HepG2 (cell line): ENCODE measurements around the gene SNAP29. TPM values are rescaled to one million over a fixed set of nuclear protein-coding genes. Genes with fewer than 3 reads are reported as not detected.

Experiments
- ATAC-seq: fragments of 200-7000 bp; cut with Tn5 transposase; 3 replicates; pipeline ENCODE4 v1.9.1; 2020; ENCODE audit warnings: mild to moderate bottlenecking, moderate library complexity
- BruUV-seq: library from RNA; stranded (reverse); fragments of 400-500 nt; replicated peaks from 2 replicates; lab custom pipeline; 2021; lab: Mats Ljungman, UMichigan
- CTCF ChIA-PET: fragments of 300-600 bp; formaldehyde crosslinking; extraction: SDS; loops from one replicate; lab custom pipeline; 2021; ENCODE audit warnings: low total read pairs, inconsistent platforms, low intra/inter-chr PET ratio; lab: Yijun Ruan, JAX
- POLR2A ChIA-PET: fragments of 350-600 bp; sonication (Branson Sonifier 250); formaldehyde crosslinking; loops from one replicate; lab custom pipeline; 2020; ENCODE audit warnings: antibody characterized with exemption, inconsistent platforms; lab: Yijun Ruan, JAX
- DNase-seq: peaks from one replicate; pipeline ENCODE4 v3.0.0-alpha.2; 2015; ENCODE audit warnings: low spot score
- FAIRE-seq: peaks from 3 replicates; lab custom pipeline; 2011; peaks lifted over from hg19 to GRCh38; lab: Jason Lieb, UNC
- H2AFZ ChIP-seq: one replicate; pipeline ENCODE4 v1.6.1; 2011; ENCODE audit warnings: low read length, inconsistent platforms
- H3K27ac ChIP-seq: fragments of 300-600 bp; 3 replicates; pipeline ENCODE4 v1.8.0; 2011; ENCODE audit warnings: mixed run types, mild to moderate bottlenecking, mixed read lengths, low read length, inconsistent platforms; ENCODE audit not compliant: insufficient read depth; ENCODE audit errors: extremely low read length
- H3K27me3 ChIP-seq, 2 experiments: fragments of 200-600 bp in 1 of 2; 2 replicates in 1 of 2; 3 replicates in 1 of 2; pipeline versions ENCODE4 v1.6.0 to v1.8.0; 2011; ENCODE audit warnings: low read length in 2 of 2, mild to moderate bottlenecking in 2 of 2, moderate library complexity in 2 of 2, inconsistent platforms in 1 of 2; ENCODE audit not compliant: insufficient read depth in 2 of 2, control insufficient read depth in 1 of 2
- H3K36me3 ChIP-seq, 2 experiments: fragments of 200-600 bp in 1 of 2; replicated peaks in 1 of 2; 2 replicates in 1 of 2; 3 replicates in 1 of 2; pipeline versions ENCODE4 v1.5.1 to v1.8.0; 2011; ENCODE audit warnings: low read length in 2 of 2, inconsistent platforms in 1 of 2; ENCODE audit not compliant: insufficient read depth in 2 of 2, control insufficient read depth in 1 of 2
- H3K4me1 ChIP-seq: 2 replicates; pipeline ENCODE4 v1.5.1; 2012; ENCODE audit warnings: low read length, inconsistent platforms; ENCODE audit not compliant: insufficient read depth
- H3K4me2 ChIP-seq: 2 replicates; pipeline ENCODE4 v1.6.0; 2011; ENCODE audit warnings: low read depth, low read length, inconsistent platforms
- H3K4me3 ChIP-seq, 3 experiments: fragments of 200-600 bp in 1 of 3; sonication (generic), shearing (Covaris generic) in 1 of 3; replicated peaks in 1 of 3; 2 replicates each; pipeline ENCODE4 v1.5.1; 2011 to 2016; ENCODE audit warnings: low read length in 3 of 3, inconsistent platforms in 2 of 3, low read depth in 2 of 3, mild to moderate bottlenecking in 2 of 3, control low read depth in 1 of 3, mixed read lengths in 1 of 3; ENCODE audit not compliant: insufficient read depth in 1 of 3
- H3K79me2 ChIP-seq: one replicate; pipeline ENCODE4 v1.6.1; 2011; ENCODE audit warnings: low read length, inconsistent platforms; ENCODE audit not compliant: insufficient read depth
- H3K9ac ChIP-seq: 2 replicates; pipeline ENCODE4 v1.6.0; 2011; ENCODE audit warnings: mild to moderate bottlenecking, low read depth, low read length, inconsistent platforms; ENCODE audit not compliant: insufficient read depth
- H3K9me3 ChIP-seq: 2 replicates; pipeline ENCODE4 v1.5.1; 2012; ENCODE audit warnings: mild to moderate bottlenecking, low read length
- H4K20me1 ChIP-seq: 2 replicates; pipeline ENCODE4 v1.6.0; 2011; ENCODE audit warnings: inconsistent platforms, mild to moderate bottlenecking, low read length, moderate library complexity; ENCODE audit not compliant: insufficient read depth
- ARNT2 ChIP-seq: sonication (generic); formaldehyde crosslinking; IDR thresholded peaks from 2 replicates; pipeline ENCODE4 v1.8.0; 2022; ENCODE audit warnings: mild to moderate bottlenecking, low read depth, missing genetic modification reagents, moderate library complexity
- BATF2 ChIP-seq: sonication (generic); formaldehyde crosslinking; IDR thresholded peaks from 2 replicates; pipeline ENCODE4 v1.8.0; 2022; ENCODE audit warnings: mild to moderate bottlenecking, missing genetic modification reagents, moderate library complexity
- ETV6 ChIP-seq: sonication (generic); formaldehyde crosslinking; conservative IDR thresholded peaks from 2 replicates; pipeline ENCODE4 v1.4.0; 2020; ENCODE audit warnings: missing genetic modification reagents
- KDM4B ChIP-seq: sonication (generic); formaldehyde crosslinking; IDR thresholded peaks from 2 replicates; pipeline ENCODE4 v1.4.0; 2020; ENCODE audit warnings: missing genetic modification reagents
- PATZ1 ChIP-seq: sonication (generic); formaldehyde crosslinking; IDR thresholded peaks from 2 replicates; pipeline ENCODE4 v1.4.0; 2020; ENCODE audit warnings: missing genetic modification reagents
- PAX8 ChIP-seq: sonication (generic); formaldehyde crosslinking; IDR thresholded peaks from 2 replicates; pipeline ENCODE4 v1.8.0; 2022; ENCODE audit warnings: mild to moderate bottlenecking, missing genetic modification reagents, borderline replicate concordance
- U2AF1 ChIP-seq: fragments of 200-400 bp; formaldehyde crosslinking; optimal IDR thresholded peaks from 2 replicates; pipeline ENCODE3; 2017; ENCODE audit warnings: mild to moderate bottlenecking, low read depth, low read length
- ZBTB3 ChIP-seq: sonication (generic); formaldehyde crosslinking; IDR thresholded peaks from 2 replicates; pipeline ENCODE4 v1.4.0; 2020; ENCODE audit warnings: low read depth, mild to moderate bottlenecking, moderate library complexity, missing genetic modification reagents, borderline replicate concordance
- ZC3H4 ChIP-seq: sonication (generic); formaldehyde crosslinking; IDR thresholded peaks from 2 replicates; pipeline ENCODE4 v1.4.0; 2020; ENCODE audit warnings: missing genetic modification reagents, borderline replicate concordance
- ZKSCAN5 ChIP-seq: sonication (generic); formaldehyde crosslinking; IDR thresholded peaks from 2 replicates; pipeline ENCODE4 v1.5.1; 2020; ENCODE audit warnings: mild to moderate bottlenecking, missing genetic modification reagents
- ZNF10 ChIP-seq: sonication (generic); formaldehyde crosslinking; IDR thresholded peaks from 2 replicates; pipeline ENCODE4 v1.4.0; 2020; ENCODE audit warnings: mild to moderate bottlenecking, low read depth, missing genetic modification reagents, borderline replicate concordance
- ZNF17 ChIP-seq: sonication (generic); formaldehyde crosslinking; IDR thresholded peaks from 2 replicates; pipeline ENCODE4 v1.5.0; 2020; ENCODE audit warnings: mild to moderate bottlenecking, missing genetic modification reagents
- ZNF333 ChIP-seq: sonication (generic); formaldehyde crosslinking; IDR thresholded peaks from 2 replicates; pipeline ENCODE4 v1.4.0; 2020; ENCODE audit warnings: mild to moderate bottlenecking, missing genetic modification reagents, borderline replicate concordance
- ZNF687 ChIP-seq: sonication (generic); formaldehyde crosslinking; IDR thresholded peaks from 2 replicates; pipeline ENCODE4 v1.5.1; 2020; ENCODE audit warnings: mild to moderate bottlenecking, missing genetic modification reagents, moderate library complexity
- ZSCAN9 ChIP-seq: IDR thresholded peaks from 2 replicates; pipeline ENCODE4 v1.6.1; 2016; ENCODE audit warnings: borderline replicate concordance
- WGBS: methylation state at CpG from one replicate; pipeline ENCODE4 v1.1.6; 2017; ENCODE audit warnings: low lambda C conversion rate; 5-methylcytosine and 5-hydroxymethylcytosine counted together
- in situ Hi-C: cut with HindIII; loops from 2 replicates; pipeline ENCODE4 v1.10.0; 2017; ENCODE audit warnings: low pct_unique_long_range_greater_than_20kb; ENCODE audit not compliant: extremely low pct_ligation_motif_present
- intact Hi-C: fragments of 100-400 bp; cut with micrococcal nuclease; formaldehyde crosslinking; loops from one replicate; pipeline ENCODE4 v1.10.0; 2022; ENCODE audit not compliant: unreplicated experiment
- polyA plus RNA-seq, 8 experiments: library from polyadenylated mRNA; depleted of rRNA in 3 of 8; stranded (reverse) in 7 of 8; unstranded in 1 of 8; fragments of >200 nt; fragmentation: Illumina TruSeq in 4 of 8; extraction: Trizol in 4 of 8; gene quantifications; 2 replicates each; pipeline versions ENCODE4 v1.2.1 to v1.2.3, GENCODE V29; 2011 to 2016; ENCODE audit warnings: low read depth in 4 of 8, missing spikeins in 1 of 8, mixed read lengths in 1 of 8; ENCODE audit not compliant: insufficient read depth in 1 of 8
- total RNA-seq, 5 experiments: library from RNA; depleted of rRNA; stranded (reverse); fragments of >200 nt; fragmentation: Illumina TruSeq; extraction: Trizol; gene quantifications; 2 replicates each; pipeline ENCODE4 v1.2.3, GENCODE V29; 2016; ENCODE audit warnings: low read depth in 1 of 5

SNAP29 gene
- total and polyA plus RNA-seq, 2 of the 13 experiments (the other 11 are each of a cell fraction or from before 2014, with no cell fraction given): 12.3 to 30.7 TPM

- TF ChIP-seq ETV6 (CRISPR knock-in tag): no peak
- no peak for TF ChIP-seq ZKSCAN5 (CRISPR knock-in tag)
These were observed 4.6 kb downstream of the SNAP29 start (continued) for GRCh38 chr22:20863366-20863765.

GRCh38 chr22:20864186-20864908 lies 5.5 kb downstream of the SNAP29 start:
- no peak overlapping the region for H3K4me3 ChIP-seq
- H4K20me1 ChIP-seq: no peaks in the 10 kb centered on the region
- H2AFZ ChIP-seq: no peak overlapping the region
- no peak for FAIRE-seq
- no peak for ATAC-seq
- no peaks in the 10 kb centered on the region for H3K9me3 ChIP-seq
- peaks cover 51% of the 10 kb centered on the region for H3K4me1 ChIP-seq
- H3K9ac ChIP-seq: no peak overlapping the region
- H3K79me2 ChIP-seq: peaks cover 6% of the 10 kb centered on the region
- intact Hi-C loops (no loop called here), in situ Hi-C loops (no loop called here)
- BruUV-seq: no TSS peak
- no peak overlapping the region for H3K4me2 ChIP-seq
- no peak for DNase-seq
- H3K27ac ChIP-seq: no peak overlapping the region
- ChIA-PET POLR2A (no interaction called here), CTCF (no interaction called here)
- WGBS: 93% methylated on average over 12 of the region's 12 CpGs
- H3K27me3 ChIP-seq: no peaks in the 10 kb centered on the region
- H3K36me3 ChIP-seq: peaks cover 1 to 5% of the 10 kb centered on the region in 2 experiments; a peak in 2 of 5 replicates
- TF ChIP-seq PATZ1 (CRISPR knock-in tag) (no peak), ZNF17 (CRISPR knock-in tag) (no peak), BATF2 (CRISPR knock-in tag) (no peak), ZNF10 (no peak), ZBTB3 (CRISPR knock-in tag) (no peak), KDM4B (CRISPR knock-in tag) (no peak), ARNT2 (CRISPR knock-in tag) (no peak), ZNF687 (CRISPR knock-in tag) (no peak), PAX8 (CRISPR knock-in tag) (no peak), U2AF1 (no peak), ZNF333 (CRISPR knock-in tag) (no peak), ZC3H4 (CRISPR knock-in tag) (no peak), ZSCAN9 (CRISPR knock-in tag) (no peak)
